HepG2 (cell line): Measurements from ENCODE around the gene SEMA7A. TPM values are rescaled to one million over a fixed set of nuclear protein-coding genes. Genes with fewer than 3 reads are reported as not detected.

ENCODE experiments used
- ESRRA ChIP-seq: sonication (generic); formaldehyde crosslinking; IDR thresholded peaks from 2 replicates; pipeline ENCODE4 v1.5.1; 2020; ENCODE audit warnings: mild to moderate bottlenecking, low read depth, missing genetic modification reagents
- HDAC2 ChIP-seq: sonication (generic); formaldehyde crosslinking; IDR thresholded peaks from 2 replicates; pipeline ENCODE4 v1.4.0; 2020; ENCODE audit warnings: missing genetic modification reagents
- HOXA3 ChIP-seq: sonication (generic); formaldehyde crosslinking; IDR thresholded peaks from 2 replicates; pipeline ENCODE4 v1.5.0; 2020; ENCODE audit warnings: missing genetic modification reagents
- KAT8 ChIP-seq: IDR thresholded peaks from 2 replicates; pipeline ENCODE4 v1.6.1; 2016; ENCODE audit warnings: missing genetic modification reagents, missing compliant biosample characterization
- NFIC ChIP-seq: IDR thresholded peaks from 2 replicates; pipeline ENCODE4 v1.6.1; 2012; ENCODE audit warnings: mild to moderate bottlenecking, low read length, inconsistent platforms
- SPEN ChIP-seq: sonication (generic); formaldehyde crosslinking; IDR thresholded peaks from 2 replicates; pipeline ENCODE4 v1.5.1; 2020; ENCODE audit warnings: low read depth, mild to moderate bottlenecking, missing genetic modification reagents
- ZNF33B ChIP-seq: sonication (generic); formaldehyde crosslinking; IDR thresholded peaks from 2 replicates; pipeline ENCODE4 v1.5.1; 2020; ENCODE audit warnings: mild to moderate bottlenecking, missing genetic modification reagents
- ZNF350 ChIP-seq: sonication (generic); formaldehyde crosslinking; IDR thresholded peaks from 2 replicates; pipeline ENCODE4 v1.4.0; 2020; ENCODE audit warnings: mild to moderate bottlenecking, low read depth, missing genetic modification reagents, borderline replicate concordance
- ZNF557 ChIP-seq: sonication (generic); formaldehyde crosslinking; IDR thresholded peaks from 2 replicates; pipeline ENCODE4 v1.4.0; 2020; ENCODE audit warnings: missing genetic modification reagents
- ZNF768 ChIP-seq: sonication (generic); formaldehyde crosslinking; IDR thresholded peaks from 2 replicates; pipeline ENCODE4 v1.4.0; 2020; ENCODE audit warnings: missing genetic modification reagents
- ZNF839 ChIP-seq: sonication (generic); formaldehyde crosslinking; IDR thresholded peaks from 2 replicates; pipeline ENCODE4 v1.4.0; 2020; ENCODE audit warnings: missing genetic modification reagents, mild to moderate bottlenecking, borderline replicate concordance
- polyA plus RNA-seq, 8 experiments: library from polyadenylated mRNA; depleted of rRNA in 3 of 8; stranded (reverse) in 7 of 8; unstranded in 1 of 8; fragments of >200 nt; fragmentation: Illumina TruSeq in 4 of 8; extraction: Trizol in 4 of 8; gene quantifications; 2 replicates each; pipeline versions ENCODE4 v1.2.1 to v1.2.3, GENCODE V29; 2011 to 2016; ENCODE audit warnings: low read depth in 4 of 8, missing spikeins in 1 of 8, mixed read lengths in 1 of 8; ENCODE audit not compliant: insufficient read depth in 1 of 8
- total RNA-seq, 5 experiments: library from RNA; depleted of rRNA; stranded (reverse); fragments of >200 nt; fragmentation: Illumina TruSeq; extraction: Trizol; gene quantifications; 2 replicates each; pipeline ENCODE4 v1.2.3, GENCODE V29; 2016; ENCODE audit warnings: low read depth in 1 of 5
- TF ChIP-seq, protein P1 (sequence below): sonication (generic); formaldehyde crosslinking; IDR thresholded peaks from 2 replicates; pipeline ENCODE4 v1.5.0; 2020; ENCODE audit warnings: mild to moderate bottlenecking, missing genetic modification reagents, moderate library complexity
- TF ChIP-seq, protein P2 (sequence below): IDR thresholded peaks from 2 replicates; pipeline ENCODE4 v1.6.1; 2016; ENCODE audit warnings: low read depth
- TF ChIP-seq, protein P3 (sequence below), 2 experiments: sonication (generic) in 1 of 2; formaldehyde crosslinking in 1 of 2; IDR thresholded peaks; 2 replicates each; pipeline versions ENCODE4 v1.5.1 to v1.6.1; 2011 to 2020; ENCODE audit warnings: borderline replicate concordance in 1 of 2, low read depth in 1 of 2, low read length in 1 of 2, mild to moderate bottlenecking in 1 of 2, missing genetic modification reagents in 1 of 2, moderate library complexity in 1 of 2
- TF ChIP-seq, protein P4 (sequence below), 2 experiments: sonication (generic) in 1 of 2; formaldehyde crosslinking in 1 of 2; IDR thresholded peaks; 2 replicates each; pipeline versions ENCODE4 v1.4.0 to v1.6.1; 2016 to 2020; ENCODE audit warnings: borderline replicate concordance in 1 of 2, low read depth in 1 of 2, mild to moderate bottlenecking in 1 of 2, missing genetic modification reagents in 1 of 2
- TF ChIP-seq, protein P5 (sequence below): sonication (generic); formaldehyde crosslinking; IDR thresholded peaks from 2 replicates; pipeline ENCODE4 v1.5.1; 2020; ENCODE audit warnings: missing genetic modification reagents, mild to moderate bottlenecking, borderline replicate concordance

Gene SEMA7A
- total and polyA plus RNA-seq, 2 of the 13 experiments (the other 11 are each of a cell fraction or from before 2014, with no cell fraction given), result 9.0 to 15.8 TPM

DNA sequence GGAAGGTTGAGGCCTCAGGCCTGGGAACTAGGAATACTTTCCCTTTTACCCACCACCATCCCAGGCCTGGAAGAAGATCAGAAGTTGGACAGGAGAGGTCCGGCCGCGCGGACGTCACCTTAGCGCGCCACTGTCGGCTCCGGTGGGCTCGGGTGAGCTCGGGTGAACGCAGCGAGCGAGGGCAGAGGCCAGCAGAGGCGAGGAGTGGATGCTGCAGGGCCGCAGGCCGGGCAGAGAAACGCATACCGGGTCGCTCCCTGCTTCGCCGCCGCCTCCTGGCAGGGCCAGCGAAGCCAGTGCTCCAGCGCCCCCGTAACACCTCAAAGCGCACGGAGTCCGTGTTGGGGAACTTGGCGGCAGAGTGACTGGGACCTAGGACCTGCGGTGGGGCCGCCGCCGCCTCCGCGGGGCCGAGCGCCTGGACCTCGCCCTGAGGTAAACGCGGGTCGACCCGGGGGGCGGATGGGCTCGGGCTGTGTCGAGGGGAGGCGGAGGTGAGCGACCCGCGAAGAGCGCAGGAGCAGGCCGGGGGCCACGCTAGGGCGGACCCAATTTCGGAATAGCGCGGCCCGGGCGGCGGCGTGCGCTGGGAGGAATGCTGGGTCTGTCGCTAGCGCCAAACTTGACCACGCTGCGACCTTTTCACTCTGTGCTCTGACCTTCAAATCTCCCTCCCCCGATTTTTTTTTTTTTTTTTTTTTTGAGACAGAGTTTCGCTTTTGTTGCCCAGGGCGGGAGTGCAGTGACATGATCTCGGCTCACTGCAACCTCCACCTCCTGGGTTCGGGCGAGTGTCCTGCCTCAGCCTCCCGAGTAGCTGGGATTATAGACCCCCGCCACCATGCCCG lies 67.9 kb downstream of the SEMA7A start (continued):
- TF ChIP-seq KAT8 (CRISPR knock-in tag), result peak; percentile 52; the same call in 1 of the 2 replicates
- TF ChIP-seq ZNF557, result no peak
- TF ChIP-seq, protein P1, sequence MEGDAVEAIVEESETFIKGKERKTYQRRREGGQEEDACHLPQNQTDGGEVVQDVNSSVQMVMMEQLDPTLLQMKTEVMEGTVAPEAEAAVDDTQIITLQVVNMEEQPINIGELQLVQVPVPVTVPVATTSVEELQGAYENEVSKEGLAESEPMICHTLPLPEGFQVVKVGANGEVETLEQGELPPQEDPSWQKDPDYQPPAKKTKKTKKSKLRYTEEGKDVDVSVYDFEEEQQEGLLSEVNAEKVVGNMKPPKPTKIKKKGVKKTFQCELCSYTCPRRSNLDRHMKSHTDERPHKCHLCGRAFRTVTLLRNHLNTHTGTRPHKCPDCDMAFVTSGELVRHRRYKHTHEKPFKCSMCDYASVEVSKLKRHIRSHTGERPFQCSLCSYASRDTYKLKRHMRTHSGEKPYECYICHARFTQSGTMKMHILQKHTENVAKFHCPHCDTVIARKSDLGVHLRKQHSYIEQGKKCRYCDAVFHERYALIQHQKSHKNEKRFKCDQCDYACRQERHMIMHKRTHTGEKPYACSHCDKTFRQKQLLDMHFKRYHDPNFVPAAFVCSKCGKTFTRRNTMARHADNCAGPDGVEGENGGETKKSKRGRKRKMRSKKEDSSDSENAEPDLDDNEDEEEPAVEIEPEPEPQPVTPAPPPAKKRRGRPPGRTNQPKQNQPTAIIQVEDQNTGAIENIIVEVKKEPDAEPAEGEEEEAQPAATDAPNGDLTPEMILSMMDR, result peak; percentile 48
- TF ChIP-seq ZNF839 (CRISPR knock-in tag), result no peak
- peak; percentile 47; the same call in 1 of the 2 replicates for TF ChIP-seq SPEN (CRISPR knock-in tag)
- TF ChIP-seq, protein P2, sequence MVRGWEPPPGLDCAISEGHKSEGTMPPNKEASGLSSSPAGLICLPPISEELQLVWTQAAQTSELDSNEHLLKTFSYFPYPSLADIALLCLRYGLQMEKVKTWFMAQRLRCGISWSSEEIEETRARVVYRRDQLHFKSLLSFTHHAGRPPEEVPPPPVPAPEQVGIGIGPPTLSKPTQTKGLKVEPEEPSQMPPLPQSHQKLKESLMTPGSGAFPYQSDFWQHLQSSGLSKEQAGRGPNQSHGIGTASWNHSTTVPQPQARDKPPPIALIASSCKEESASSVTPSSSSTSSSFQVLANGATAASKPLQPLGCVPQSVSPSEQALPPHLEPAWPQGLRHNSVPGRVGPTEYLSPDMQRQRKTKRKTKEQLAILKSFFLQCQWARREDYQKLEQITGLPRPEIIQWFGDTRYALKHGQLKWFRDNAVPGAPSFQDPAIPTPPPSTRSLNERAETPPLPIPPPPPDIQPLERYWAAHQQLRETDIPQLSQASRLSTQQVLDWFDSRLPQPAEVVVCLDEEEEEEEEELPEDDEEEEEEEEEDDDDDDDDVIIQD (CRISPR knock-in tag), result 0 out of 2 replicates have a peak, but pooled peaks have one; percentile 20
- TF ChIP-seq NFIC, result no peak
- TF ChIP-seq, protein P3, sequence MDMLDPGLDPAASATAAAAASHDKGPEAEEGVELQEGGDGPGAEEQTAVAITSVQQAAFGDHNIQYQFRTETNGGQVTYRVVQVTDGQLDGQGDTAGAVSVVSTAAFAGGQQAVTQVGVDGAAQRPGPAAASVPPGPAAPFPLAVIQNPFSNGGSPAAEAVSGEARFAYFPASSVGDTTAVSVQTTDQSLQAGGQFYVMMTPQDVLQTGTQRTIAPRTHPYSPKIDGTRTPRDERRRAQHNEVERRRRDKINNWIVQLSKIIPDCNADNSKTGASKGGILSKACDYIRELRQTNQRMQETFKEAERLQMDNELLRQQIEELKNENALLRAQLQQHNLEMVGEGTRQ (IDR thresholded peaks at IDR 0.05; ENCODE audit: low read depth, low read length), result no peak
- TF ChIP-seq, protein P3 (CRISPR knock-in tag; IDR thresholded peaks at IDR 0.05; ENCODE audit: borderline replicate concordance), result no peak
- TF ChIP-seq HDAC2 (CRISPR knock-in tag), result peak; percentile 28; the same call in 1 of the 2 replicates
- 0 out of 2 replicates have a peak, but pooled peaks have one; percentile 65 for TF ChIP-seq ZNF33B (CRISPR knock-in tag)
- peak; percentile 72; the same call in 1 of the 2 replicates for TF ChIP-seq ESRRA (CRISPR knock-in tag)
- TF ChIP-seq, protein P4, sequence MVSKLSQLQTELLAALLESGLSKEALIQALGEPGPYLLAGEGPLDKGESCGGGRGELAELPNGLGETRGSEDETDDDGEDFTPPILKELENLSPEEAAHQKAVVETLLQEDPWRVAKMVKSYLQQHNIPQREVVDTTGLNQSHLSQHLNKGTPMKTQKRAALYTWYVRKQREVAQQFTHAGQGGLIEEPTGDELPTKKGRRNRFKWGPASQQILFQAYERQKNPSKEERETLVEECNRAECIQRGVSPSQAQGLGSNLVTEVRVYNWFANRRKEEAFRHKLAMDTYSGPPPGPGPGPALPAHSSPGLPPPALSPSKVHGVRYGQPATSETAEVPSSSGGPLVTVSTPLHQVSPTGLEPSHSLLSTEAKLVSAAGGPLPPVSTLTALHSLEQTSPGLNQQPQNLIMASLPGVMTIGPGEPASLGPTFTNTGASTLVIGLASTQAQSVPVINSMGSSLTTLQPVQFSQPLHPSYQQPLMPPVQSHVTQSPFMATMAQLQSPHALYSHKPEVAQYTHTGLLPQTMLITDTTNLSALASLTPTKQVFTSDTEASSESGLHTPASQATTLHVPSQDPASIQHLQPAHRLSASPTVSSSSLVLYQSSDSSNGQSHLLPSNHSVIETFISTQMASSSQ (IDR thresholded peaks at IDR 0.05; ENCODE audit: low read depth), result no peak
- TF ChIP-seq, protein P4 (CRISPR knock-in tag; IDR thresholded peaks at IDR 0.05; ENCODE audit: borderline replicate concordance), result 0 out of 2 replicates have a peak, but pooled peaks have one; percentile 20
- TF ChIP-seq, protein P5, sequence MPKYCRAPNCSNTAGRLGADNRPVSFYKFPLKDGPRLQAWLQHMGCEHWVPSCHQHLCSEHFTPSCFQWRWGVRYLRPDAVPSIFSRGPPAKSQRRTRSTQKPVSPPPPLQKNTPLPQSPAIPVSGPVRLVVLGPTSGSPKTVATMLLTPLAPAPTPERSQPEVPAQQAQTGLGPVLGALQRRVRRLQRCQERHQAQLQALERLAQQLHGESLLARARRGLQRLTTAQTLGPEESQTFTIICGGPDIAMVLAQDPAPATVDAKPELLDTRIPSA (CRISPR knock-in tag), result peak; percentile 54; the same call in 1 of the 2 replicates
- TF ChIP-seq ZNF768, result peak; percentile 60
- TF ChIP-seq ZNF350, result peak; percentile 48
- 0 out of 2 replicates have a peak, but pooled peaks have one; percentile 7 for TF ChIP-seq HOXA3 (CRISPR knock-in tag)
